Calu3 (cell line): Measurements from ENCODE around the gene RPLP2. TPM values are rescaled to one million over a fixed set of nuclear protein-coding genes. Genes with fewer than 3 reads are reported as not detected.
A peak's percentile ranks its signal among the peaks of the same experiment; 100 is the strongest.

Source experiments
- BruUV-seq: library from RNA; stranded (reverse); fragments of 400-500 nt; replicated peaks from 2 replicates; lab custom pipeline; 2021; lab: Mats Ljungman, UMichigan
- CTCF ChIA-PET: fragments of 300-600 bp; sonication (Branson Sonifier 250); formaldehyde crosslinking; loops from one replicate; lab custom pipeline; 2022; ENCODE audit warnings: antibody characterized with exemption; lab: Charles Lee
- DNase-seq: peaks from one replicate; pipeline ENCODE4 v3.0.0; 2022
- H3K27ac Mint-ChIP-seq: one replicate; pipeline ENCODE4 v1.8.0; 2022; ENCODE audit warnings: mixed read lengths; ENCODE audit not compliant: unreplicated experiment
- H3K27me3 Mint-ChIP-seq: one replicate; pipeline ENCODE4 v1.8.0; 2022; ENCODE audit warnings: mixed read lengths; ENCODE audit not compliant: unreplicated experiment
- H3K36me3 Mint-ChIP-seq: one replicate; pipeline ENCODE4 v1.8.0; 2022; ENCODE audit warnings: mild to moderate bottlenecking, moderate library complexity, mixed read lengths; ENCODE audit not compliant: insufficient read depth, unreplicated experiment
- H3K4me1 Mint-ChIP-seq: one replicate; pipeline ENCODE4 v1.8.0; 2022; ENCODE audit warnings: mild to moderate bottlenecking, low read depth, mixed read lengths; ENCODE audit not compliant: unreplicated experiment
- H3K4me3 Mint-ChIP-seq: one replicate; pipeline ENCODE4 v1.8.0; 2022; ENCODE audit warnings: mild to moderate bottlenecking, low read depth, moderate library complexity, mixed read lengths; ENCODE audit not compliant: unreplicated experiment
- H3K9me3 Mint-ChIP-seq: one replicate; pipeline ENCODE4 v1.8.0; 2022; ENCODE audit warnings: low read depth, mixed read lengths; ENCODE audit not compliant: unreplicated experiment
- intact Hi-C: fragments of 100-400 bp; cut with micrococcal nuclease; formaldehyde crosslinking; loops from one replicate; pipeline ENCODE4 v1.10.0; 2022; ENCODE audit not compliant: unreplicated experiment
- total RNA-seq: library from RNA; stranded (reverse); gene quantifications from 2 replicates; pipeline ENCODE4 v1.2.3, GENCODE V29; 2022
- TF ChIP-seq, protein P1 (sequence below): fragments of 200-600 bp; IDR thresholded peaks from one replicate; pipeline ENCODE4 v1.8.0; 2022; ENCODE audit warnings: antibody characterized with exemption; ENCODE audit not compliant: unreplicated experiment

The RPLP2 gene
- total RNA-seq, 1 experiment from 2014 or later: 1,381 TPM

DNA sequence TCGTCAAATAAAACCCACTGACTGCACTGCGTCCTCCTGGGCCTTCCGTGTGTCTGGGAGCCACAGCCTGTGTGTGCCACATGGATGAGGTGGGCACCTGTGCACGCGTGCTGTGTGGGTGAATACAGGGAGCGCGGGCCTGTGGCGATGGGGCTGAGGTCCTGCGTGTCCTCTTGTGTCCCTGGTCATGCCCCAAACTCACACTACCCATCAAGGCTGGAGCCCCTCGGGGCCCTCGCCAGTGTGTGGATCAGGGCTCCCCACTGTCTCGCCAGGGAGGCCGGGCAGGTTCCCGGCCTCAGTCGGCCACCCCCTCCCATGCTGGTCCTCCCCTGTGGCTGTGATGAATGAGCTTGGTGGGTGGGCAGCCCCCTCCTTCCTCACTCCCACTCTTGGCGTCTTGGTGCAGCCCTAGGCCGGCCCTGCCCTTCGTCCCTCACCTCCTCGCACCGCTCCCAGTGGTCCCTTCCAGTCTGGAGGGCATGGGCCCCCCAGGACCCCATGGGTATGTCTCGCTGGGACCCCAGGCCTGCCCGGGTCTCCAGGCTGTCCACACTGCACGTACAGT is 22.3 kb downstream of the RPLP2 start:
- CTCF ChIA-PET: interaction anchor here (0.5 to 1.1 kb wide), 2 partner anchors 13 to 277 kb away, joined by 4 to 5 read pairs; partner anchors contain the start of gene PNPLA2
- DNase-seq: no peak
- Mint-ChIP-seq H3K9me3 (no peaks in the 10 kb centered on the region), H3K36me3 (peaks cover 93% of the 10 kb centered on the region), H3K27me3 (no peaks in the 10 kb centered on the region), H3K4me3 (peak overlapping the region; percentile 78), H3K4me1 (peaks cover 34% of the 10 kb centered on the region), H3K27ac (peak overlapping the region; percentile 1)
- TF ChIP-seq, protein P1, sequence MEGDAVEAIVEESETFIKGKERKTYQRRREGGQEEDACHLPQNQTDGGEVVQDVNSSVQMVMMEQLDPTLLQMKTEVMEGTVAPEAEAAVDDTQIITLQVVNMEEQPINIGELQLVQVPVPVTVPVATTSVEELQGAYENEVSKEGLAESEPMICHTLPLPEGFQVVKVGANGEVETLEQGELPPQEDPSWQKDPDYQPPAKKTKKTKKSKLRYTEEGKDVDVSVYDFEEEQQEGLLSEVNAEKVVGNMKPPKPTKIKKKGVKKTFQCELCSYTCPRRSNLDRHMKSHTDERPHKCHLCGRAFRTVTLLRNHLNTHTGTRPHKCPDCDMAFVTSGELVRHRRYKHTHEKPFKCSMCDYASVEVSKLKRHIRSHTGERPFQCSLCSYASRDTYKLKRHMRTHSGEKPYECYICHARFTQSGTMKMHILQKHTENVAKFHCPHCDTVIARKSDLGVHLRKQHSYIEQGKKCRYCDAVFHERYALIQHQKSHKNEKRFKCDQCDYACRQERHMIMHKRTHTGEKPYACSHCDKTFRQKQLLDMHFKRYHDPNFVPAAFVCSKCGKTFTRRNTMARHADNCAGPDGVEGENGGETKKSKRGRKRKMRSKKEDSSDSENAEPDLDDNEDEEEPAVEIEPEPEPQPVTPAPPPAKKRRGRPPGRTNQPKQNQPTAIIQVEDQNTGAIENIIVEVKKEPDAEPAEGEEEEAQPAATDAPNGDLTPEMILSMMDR: no peak
- BruUV-seq: no TSS peak
- intact Hi-C loops: no loop called here

GRCh38 chr11:832529-833113 is 22.9 kb downstream of the RPLP2 start, which contains the start of gene CD151:
Gene CD151 (plus strand): TSS chr11:832952. CDS start chr11:836070, 3,118 bp downstream.
- Mint-ChIP-seq H3K36me3 (peaks cover 95% of the 10 kb centered on the region), H3K27me3 (no peaks in the 10 kb centered on the region), H3K4me1 (peaks cover 32% of the 10 kb centered on the region), H3K9me3 (no peaks in the 10 kb centered on the region), H3K27ac (peak within 1 kb of the TSS; percentile 71), H3K4me3 (peak within 1 kb of the TSS; percentile 78)
- CTCF ChIA-PET: interaction anchor here (0.5 kb wide), 1 partner anchor 278 kb away, joined by 4 read pairs; no protein-coding TSS in a partner anchor
- TF ChIP-seq, protein P1: no peak
- BruUV-seq: no TSS peak
- DNase-seq: peak; percentile 59
- intact Hi-C loops: no loop called here

- peak overlapping the region; percentile 71 for H3K27ac Mint-ChIP-seq
- TF ChIP-seq, protein P1: no peak
- H3K4me1 Mint-ChIP-seq: peaks cover 26% of the 10 kb centered on the region
- H3K27me3 Mint-ChIP-seq: no peaks in the 10 kb centered on the region
- H3K4me3 Mint-ChIP-seq: peak overlapping the region; percentile 78
- CTCF ChIA-PET: interaction anchor here (2.0 kb wide), 1 partner anchor 10 kb away, joined by 8 read pairs; the partner anchor contains the start of genes POLR2L and TSPAN4
- peaks cover 95% of the 10 kb centered on the region for H3K36me3 Mint-ChIP-seq
- intact Hi-C loops: no loop called here
- BruUV-seq: no TSS peak
- peak; percentile 55 for DNase-seq
- H3K9me3 Mint-ChIP-seq: no peaks in the 10 kb centered on the region
Measured at GRCh38 chr11:833114-833791, 23.5 kb downstream of the RPLP2 start.

DNA sequence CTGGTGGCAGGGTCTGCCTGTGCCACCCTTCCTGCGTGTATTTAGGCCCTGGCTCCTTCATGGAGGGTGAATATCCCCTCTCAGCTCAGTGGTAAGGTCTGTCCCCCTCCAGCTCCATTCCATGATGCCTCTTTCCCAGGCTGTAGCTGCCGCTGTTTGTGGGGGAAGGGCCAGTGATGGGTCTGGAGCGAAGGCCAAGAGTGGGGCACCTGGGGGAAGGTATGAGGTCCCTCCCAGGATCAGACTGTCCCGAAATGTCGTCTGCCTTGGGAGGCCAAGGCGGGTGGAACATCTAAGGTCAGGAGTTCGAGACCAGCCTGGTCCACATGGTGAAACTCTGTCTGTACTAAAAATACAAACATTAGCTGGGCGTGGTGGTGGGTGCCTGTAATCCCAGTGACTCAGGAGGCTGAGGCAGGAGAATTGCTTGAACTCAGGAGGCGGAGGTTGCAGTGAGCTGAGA is 24.1 kb downstream of the RPLP2 start:
- CTCF ChIA-PET: interaction anchor here (1.4 to 2.0 kb wide), 2 partner anchors 10 to 14 kb away, joined by 8 to 9 read pairs; partner anchors contain the start of genes POLR2L and TSPAN4
- Mint-ChIP-seq H3K4me1 (peaks cover 22% of the 10 kb centered on the region), H3K27me3 (no peaks in the 10 kb centered on the region), H3K4me3 (peak overlapping the region; percentile 78), H3K36me3 (peaks cover 95% of the 10 kb centered on the region), H3K27ac (peak overlapping the region; percentile 71), H3K9me3 (no peaks in the 10 kb centered on the region)
- TF ChIP-seq, protein P1: no peak
- no TSS peak for BruUV-seq
- intact Hi-C loops: no loop called here
- no peak for DNase-seq
